ENCODE measurements around the gene DPAGT1.
"Not testable (repeated sequence)": the region's sequence is repeated elsewhere in the genome, so short reads cannot be mapped to it uniquely, and the experiment has no call there.

The DPAGT1 gene

DNA sequence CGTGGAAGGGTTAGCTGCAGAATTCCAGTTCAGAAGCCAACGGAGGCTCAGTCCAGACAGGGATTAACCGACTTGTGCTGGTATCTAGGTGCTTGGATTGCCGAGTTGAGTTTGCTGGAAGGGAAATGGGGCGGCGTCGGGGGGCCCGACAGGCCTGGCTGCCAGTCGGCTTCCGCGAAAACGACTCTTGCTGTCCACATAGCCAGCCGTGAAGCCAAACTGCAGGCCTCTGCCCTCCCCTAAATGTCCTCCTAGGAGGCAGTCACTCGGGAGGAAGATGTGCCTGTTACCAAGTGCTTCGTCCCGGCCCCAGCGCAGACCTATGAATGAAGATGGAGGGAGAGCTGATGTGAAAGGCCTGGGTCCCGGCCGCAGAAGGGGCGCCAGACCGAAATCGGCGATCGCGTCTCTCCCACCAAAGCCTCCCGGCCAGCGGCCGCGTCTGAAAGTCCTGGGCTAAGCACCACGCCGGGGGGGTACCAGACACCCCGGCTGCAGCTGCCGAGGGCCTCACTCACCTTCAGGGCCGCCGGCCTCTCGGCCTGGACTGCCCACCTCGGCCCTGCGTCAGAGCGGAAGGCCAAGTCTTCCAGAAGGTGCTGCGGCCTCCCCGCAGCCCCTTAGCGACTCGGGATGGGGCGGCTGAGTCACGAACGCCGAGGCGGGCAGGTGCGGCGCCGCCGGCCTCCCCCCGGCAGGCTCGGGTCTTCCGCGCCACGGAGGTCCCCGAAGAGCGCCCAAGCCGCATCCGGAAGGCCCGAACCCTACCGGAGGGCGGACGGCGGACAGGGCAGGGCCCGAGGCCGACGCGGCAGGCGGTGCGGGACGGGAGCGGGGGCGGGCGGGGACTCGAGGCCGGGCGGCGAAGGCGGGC is 7.5 kb downstream of the DPAGT1 start:
- peak; percentile 47 for DNase-seq

DNA sequence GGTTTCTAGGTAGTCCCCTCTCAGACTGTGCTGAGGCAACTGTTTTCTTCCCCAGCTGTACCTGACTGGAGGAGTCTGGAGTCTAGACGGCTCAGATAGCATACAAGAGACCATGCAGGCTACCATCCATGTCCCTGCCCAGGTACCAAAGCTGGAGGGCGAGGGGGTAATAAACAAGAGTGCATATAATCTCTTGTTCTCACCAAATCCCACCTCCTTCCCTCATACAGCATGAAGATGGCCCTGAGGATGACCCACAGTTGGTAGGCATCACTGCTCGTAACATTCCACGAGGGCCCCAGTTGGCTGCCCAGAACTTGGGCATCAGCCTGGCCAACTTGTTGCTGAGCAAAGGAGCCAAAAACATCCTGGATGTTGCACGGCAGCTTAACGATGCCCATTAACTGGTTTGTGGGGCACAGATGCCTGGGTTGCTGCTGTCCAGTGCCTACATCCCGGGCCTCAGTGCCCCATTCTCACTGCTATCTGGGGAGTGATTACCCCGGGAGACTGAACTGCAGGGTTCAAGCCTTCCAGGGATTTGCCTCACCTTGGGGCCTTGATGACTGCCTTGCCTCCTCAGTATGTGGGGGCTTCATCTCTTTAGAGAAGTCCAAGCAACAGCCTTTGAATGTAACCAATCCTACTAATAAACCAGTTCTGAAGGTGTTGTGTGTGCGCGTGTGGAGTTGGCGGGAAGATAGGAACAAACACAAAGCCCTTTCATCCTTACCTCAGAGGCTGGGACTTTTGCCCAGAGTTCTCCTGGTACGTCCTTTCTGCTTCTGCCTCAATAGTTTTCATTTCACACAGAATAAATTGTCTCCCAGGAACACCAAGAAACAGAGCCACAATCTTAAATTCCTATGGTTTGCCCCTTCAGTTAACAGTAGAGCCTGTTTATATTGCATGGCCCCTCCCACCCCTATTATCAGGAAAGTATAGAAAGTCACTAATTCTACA is 8.5 kb downstream of the DPAGT1 start:
- no peak for DNase-seq

- no peak for DNase-seq
Observed at GRCh38 chr11:119091966-119092879, 9.4 kb downstream of the DPAGT1 start.

DNA sequence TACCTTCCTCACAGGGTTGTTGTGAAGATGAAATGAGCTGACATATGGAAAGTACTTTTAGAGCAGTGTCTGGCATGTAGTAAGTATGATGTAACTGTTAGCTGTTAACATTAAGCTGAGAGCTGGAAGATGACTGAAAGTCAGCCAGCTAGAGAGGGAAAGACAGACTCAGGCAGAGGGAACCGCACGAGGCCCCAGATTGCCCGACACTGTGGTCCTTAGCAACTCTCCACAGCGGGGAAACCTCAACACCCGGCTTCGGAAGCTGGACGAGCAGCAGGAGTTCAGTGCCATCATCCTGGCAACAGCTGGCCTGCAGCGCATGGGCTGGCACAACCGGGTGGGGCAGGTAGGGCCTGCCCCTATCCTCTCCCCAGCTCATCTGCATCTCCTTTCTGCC is 10.5 kb downstream of the DPAGT1 start:
- DNase-seq, result no peak

DNA sequence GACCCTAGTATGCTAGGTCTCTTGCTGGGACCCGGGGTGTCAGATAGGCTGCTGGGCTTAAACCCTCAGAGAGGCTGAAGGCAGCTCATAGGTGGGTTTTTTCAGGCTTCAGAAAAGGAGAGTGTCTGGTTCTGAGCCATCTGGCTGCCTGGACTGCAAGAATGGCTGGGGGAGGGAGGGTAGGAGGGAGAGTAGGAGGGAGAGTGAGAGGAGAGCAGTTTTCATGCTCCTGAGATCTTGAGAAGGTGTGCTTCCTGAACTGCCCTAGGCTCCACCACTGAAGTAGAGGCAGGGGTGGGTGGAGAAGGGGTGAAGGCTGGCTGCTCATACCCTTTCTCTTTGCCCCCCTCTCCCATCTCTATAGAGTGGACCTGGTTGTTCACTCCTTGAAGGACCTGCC is 12.3 kb downstream of the DPAGT1 start:
- no peak for DNase-seq

DNA sequence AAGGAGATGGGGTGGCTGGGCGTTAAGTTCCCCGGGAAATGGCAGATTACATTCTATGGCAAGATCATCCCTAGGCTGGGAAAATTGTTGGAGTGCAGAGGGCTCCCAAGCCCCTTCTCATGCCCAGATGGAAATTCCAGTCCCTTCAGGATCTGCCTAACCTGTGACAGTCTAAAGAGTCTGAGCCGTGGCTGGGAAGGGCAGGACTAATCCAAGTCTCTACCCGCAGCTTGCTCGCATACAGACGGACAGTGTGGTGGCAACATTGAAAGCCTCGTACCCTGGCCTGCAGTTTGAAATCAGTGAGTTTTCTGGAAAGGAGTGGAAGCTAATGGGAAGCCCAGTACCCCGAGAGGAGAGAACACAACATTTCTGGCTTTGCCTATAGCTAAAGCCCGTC is 13.2 kb downstream of the DPAGT1 start:
- DNase-seq, result no peak

- no peak for DNase-seq
Observed at GRCh38 chr11:119087747-119088241, 13.9 kb downstream of the DPAGT1 start.

DNA sequence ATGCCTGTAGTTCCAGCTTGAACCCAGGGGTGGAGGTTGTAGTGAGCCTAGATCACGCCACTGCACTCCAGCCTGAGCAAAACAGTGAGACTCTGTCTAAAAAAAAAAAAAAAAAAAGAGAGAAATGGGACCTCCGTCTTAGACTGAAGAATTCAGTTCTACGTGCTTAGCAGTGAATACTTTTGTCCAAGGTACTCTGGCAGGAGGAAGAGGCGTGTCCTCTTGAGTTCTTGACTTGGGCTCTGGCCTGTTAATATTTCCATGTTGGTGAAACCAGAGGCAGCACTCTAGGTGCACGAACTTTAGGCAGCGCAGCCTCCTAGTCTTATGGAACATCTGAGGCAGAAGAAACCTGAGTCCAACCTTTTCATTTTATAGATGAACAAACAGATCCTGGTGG is 14.5 kb downstream of the DPAGT1 start:
- DNase-seq, result no peak

- no peak for DNase-seq
Observed at GRCh38 chr11:119085437-119085847, 16.2 kb downstream of the DPAGT1 start.

GRCh38 chr11:119084663-119085436 is 16.8 kb downstream of the DPAGT1 start, which contains the start of gene HMBS:
TSS of gene HMBS (plus strand) at chr11:119084881. CDS start at chr11:119085034, 153 bp downstream.
- DNase-seq, result peak; percentile 86

DNA sequence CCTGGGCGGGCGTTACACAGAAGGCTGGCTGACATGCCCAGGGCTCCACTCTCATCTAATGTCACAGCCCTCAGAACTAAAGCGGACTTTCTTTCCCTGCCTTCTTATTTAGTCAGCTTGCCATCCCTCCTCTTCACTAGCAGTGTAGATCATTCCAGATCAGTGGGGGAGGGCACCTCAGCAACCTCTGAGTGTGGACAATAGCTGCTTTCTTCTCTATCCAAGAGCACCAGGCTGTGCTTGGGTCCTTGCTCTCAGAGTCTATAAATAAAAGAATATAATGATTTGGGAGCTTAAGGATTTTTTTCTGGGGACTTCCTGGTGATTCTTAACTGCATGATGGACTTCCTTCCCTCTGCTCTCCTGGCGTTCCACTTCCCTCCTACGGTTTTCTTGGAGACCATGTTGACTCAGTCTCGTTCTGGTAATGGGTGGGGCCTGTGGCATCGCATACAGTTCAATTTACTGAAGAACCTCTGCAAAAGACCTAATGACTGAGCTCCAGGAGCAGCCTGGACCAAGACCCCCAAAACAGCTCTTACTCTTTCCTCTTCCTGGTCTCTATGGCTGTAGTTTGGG is 19.9 kb downstream of the DPAGT1 start:
- DNase-seq, result no peak

GRCh38 chr11:119078675-119079420 is 22.8 kb downstream of the DPAGT1 start:
- DNase-seq, result no peak

DNA sequence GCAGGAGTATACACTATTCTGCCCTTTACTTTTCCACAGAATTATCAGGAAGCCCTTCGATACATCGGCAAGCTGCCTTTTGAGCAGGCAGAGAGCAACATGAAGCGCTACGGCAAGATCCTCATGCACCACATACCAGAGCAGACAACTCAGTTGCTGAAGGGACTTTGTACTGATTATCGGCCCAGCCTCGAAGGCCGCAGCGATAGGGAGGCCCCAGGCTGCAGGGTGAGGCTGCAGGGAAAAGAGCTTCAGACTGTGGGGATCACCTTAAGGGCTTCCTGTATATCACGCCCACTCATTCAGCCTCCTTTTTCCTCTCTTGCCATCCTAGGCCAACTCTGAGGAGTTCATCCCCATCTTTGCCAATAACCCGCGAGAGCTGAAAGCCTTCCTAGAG is 23.8 kb downstream of the DPAGT1 start:
- no peak for DNase-seq

- peak; percentile 98 for DNase-seq
Observed at GRCh38 chr11:119067371-119068222, 34.1 kb downstream of the DPAGT1 start, which contains the start of gene VPS11. TSS of gene VPS11 (plus strand) at chr11:119067818. CDS start at chr11:119067824, 6 bp downstream.

- no peak for DNase-seq
Observed at GRCh38 chr11:119065369-119065768, 36.3 kb downstream of the DPAGT1 start.

- no peak for DNase-seq
Observed at GRCh38 chr11:119062779-119063178, 38.9 kb downstream of the DPAGT1 start.

DNA sequence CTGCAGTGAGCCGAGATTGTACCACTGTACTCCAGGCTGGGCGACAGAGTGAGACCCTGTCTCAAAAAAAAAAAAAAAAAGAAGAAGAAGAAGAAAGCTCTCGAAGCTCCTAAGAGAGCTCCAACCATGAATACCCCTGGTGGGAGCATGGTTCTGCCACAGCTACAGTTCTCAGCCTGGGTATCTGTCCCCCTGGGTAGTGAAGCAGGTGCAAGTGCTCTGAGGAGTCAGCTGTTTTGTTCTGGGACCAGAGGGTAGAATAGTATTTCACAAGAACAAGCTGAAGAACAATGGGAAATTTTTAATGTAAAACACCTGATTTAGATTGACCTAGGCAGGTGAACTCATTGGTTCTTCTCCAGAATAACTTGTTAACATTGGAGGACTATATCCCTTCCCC is 40.4 kb downstream of the DPAGT1 start:
- DNase-seq, result no peak

- not testable (repeated sequence) for DNase-seq
Observed at GRCh38 chr11:119059128-119059527, 42.5 kb downstream of the DPAGT1 start.
